Stimulated activated CD8-positive, alpha-beta memory T cell treated with anti-CD3 and anti-CD28 coated beads, Interleukin-4, amount 100 ng/mL, for 1 hour (primary cell): ENCODE results near the gene JUND.
A peak's percentile ranks its signal among the peaks of the same experiment; 100 is the strongest.

Source experiments
- DNase-seq, 2 donors: peaks; one replicate each; pipeline ENCODE4 v3.0.0-alpha.2; 2020; ENCODE audit warnings: low read depth in 2 of 2, low spot score in 1 of 2

The JUND gene

GRCh38 chr19:18271433-18271841, 10.0 kb downstream of the JUND start:
- DNase-seq: no peak

GRCh38 chr19:18270326-18270725, 11.1 kb downstream of the JUND start:
- no peak for DNase-seq

GRCh38 chr19:18269070-18269723, 12.2 kb downstream of the JUND start:
- DNase-seq: no peak

- no peak for DNase-seq
Measured at GRCh38 chr19:18266771-18267686, 14.4 kb downstream of the JUND start.

- no peak for DNase-seq
Measured at GRCh38 chr19:18265582-18265981, 15.8 kb downstream of the JUND start.

GRCh38 chr19:18264971-18265540, 16.4 kb downstream of the JUND start:
- DNase-seq: no peak

- no peak for DNase-seq
Measured at GRCh38 chr19:18264137-18264854, 17.1 kb downstream of the JUND start.

GRCh38 chr19:18263324-18264136, 17.9 kb downstream of the JUND start:
- no peak for DNase-seq

GRCh38 chr19:18262917-18263316, 18.5 kb downstream of the JUND start:
- no peak for DNase-seq

- no peak for DNase-seq
Measured at GRCh38 chr19:18262144-18262543, 19.3 kb downstream of the JUND start.

- no peak for DNase-seq
Measured at GRCh38 chr19:18261474-18261873, 19.9 kb downstream of the JUND start.

- DNase-seq: no peak
Measured at GRCh38 chr19:18259893-18260292, 21.5 kb downstream of the JUND start.

- no peak for DNase-seq
Measured at GRCh38 chr19:18257503-18258470, 23.6 kb downstream of the JUND start.

GRCh38 chr19:18254546-18255503, 26.6 kb downstream of the JUND start:
- DNase-seq: no peak

GRCh38 chr19:18253716-18254115, 27.7 kb downstream of the JUND start:
- DNase-seq: no peak

GRCh38 chr19:18253130-18253529, 28.3 kb downstream of the JUND start:
- DNase-seq: no peak

- DNase-seq: no peak
Measured at GRCh38 chr19:18252370-18252717, 29.1 kb downstream of the JUND start.

- peak; percentile 73 for DNase-seq
Measured at GRCh38 chr19:18251587-18252369, 29.6 kb downstream of the JUND start.
